ENCODE results near the gene MGLL. TPM values are rescaled to one million over a fixed set of nuclear protein-coding genes. Genes with fewer than 3 reads are reported as not detected.

The MGLL gene
- total RNA-seq, 2 experiments from 2014 or later, result 2.1 to 3.6 TPM

GRCh38 chr3:127767126-127767525 is 55.2 kb downstream of the MGLL start:
- Mint-ChIP-seq H3K27ac (no peak overlapping the region), H3K27me3 (peaks cover 5% of the 10 kb centered on the region), H3K36me3 (no peaks in the 10 kb centered on the region), H3K4me1 (peaks cover 14% of the 10 kb centered on the region), H3K9me3 (peaks cover 2% of the 10 kb centered on the region), H3K4me3 (no peak overlapping the region)
- ATAC-seq (ENCODE audit: low read depth), result no peak
- POLR2A ChIA-PET, result no interaction called here
- no peak for DNase-seq

GRCh38 chr3:127765735-127766134 is 56.6 kb downstream of the MGLL start:
- Mint-ChIP-seq H3K27me3 (peaks cover 5% of the 10 kb centered on the region), H3K4me1 (peaks cover 17% of the 10 kb centered on the region), H3K27ac (no peak overlapping the region), H3K9me3 (peaks cover 2% of the 10 kb centered on the region), H3K36me3 (no peaks in the 10 kb centered on the region), H3K4me3 (no peak overlapping the region)
- ATAC-seq (ENCODE audit: low read depth) (no peak), DNase-seq (no peak)
- POLR2A ChIA-PET, result no interaction called here

- POLR2A ChIA-PET, result no interaction called here
- DNase-seq (no peak), ATAC-seq (ENCODE audit: low read depth) (no peak)
- H3K27me3 Mint-ChIP-seq, result peaks cover 6% of the 10 kb centered on the region
- no peak overlapping the region for H3K27ac Mint-ChIP-seq
- H3K4me3 Mint-ChIP-seq, result no peak overlapping the region
- H3K9me3 Mint-ChIP-seq, result peaks cover 2% of the 10 kb centered on the region
- peaks cover 17% of the 10 kb centered on the region for H3K4me1 Mint-ChIP-seq
- no peaks in the 10 kb centered on the region for H3K36me3 Mint-ChIP-seq
Measured at GRCh38 chr3:127764841-127765362, 57.4 kb downstream of the MGLL start.

GRCh38 chr3:127764301-127764700 is 58.0 kb downstream of the MGLL start:
- Mint-ChIP-seq H3K27ac (no peak overlapping the region), H3K36me3 (no peaks in the 10 kb centered on the region), H3K9me3 (peaks cover 2% of the 10 kb centered on the region), H3K27me3 (peaks cover 6% of the 10 kb centered on the region), H3K4me3 (no peak overlapping the region), H3K4me1 (peaks cover 17% of the 10 kb centered on the region)
- ATAC-seq (ENCODE audit: low read depth), result no peak
- POLR2A ChIA-PET, result no interaction called here
- DNase-seq, result no peak

- Mint-ChIP-seq H3K27me3 (peaks cover 6% of the 10 kb centered on the region), H3K4me3 (no peak overlapping the region), H3K9me3 (peaks cover 2% of the 10 kb centered on the region), H3K27ac (no peak overlapping the region), H3K36me3 (no peaks in the 10 kb centered on the region), H3K4me1 (peaks cover 17% of the 10 kb centered on the region)
- DNase-seq, result no peak
- no peak for ATAC-seq (ENCODE audit: low read depth)
- POLR2A ChIA-PET, result no interaction called here
Measured at GRCh38 chr3:127763816-127764215, 58.5 kb downstream of the MGLL start.

- H3K36me3 Mint-ChIP-seq, result no peaks in the 10 kb centered on the region
- peaks cover 2% of the 10 kb centered on the region for H3K9me3 Mint-ChIP-seq
- POLR2A ChIA-PET, result no interaction called here
- H3K27me3 Mint-ChIP-seq, result peaks cover 6% of the 10 kb centered on the region
- ATAC-seq (ENCODE audit: low read depth) (no peak), DNase-seq (no peak)
- no peak overlapping the region for H3K27ac Mint-ChIP-seq
- H3K4me3 Mint-ChIP-seq, result no peak overlapping the region
- H3K4me1 Mint-ChIP-seq, result peaks cover 17% of the 10 kb centered on the region
Measured at GRCh38 chr3:127763337-127763736, 59.0 kb downstream of the MGLL start.

GRCh38 chr3:127762787-127763105 is 59.6 kb downstream of the MGLL start:
- Mint-ChIP-seq H3K36me3 (no peaks in the 10 kb centered on the region), H3K4me3 (no peak overlapping the region), H3K9me3 (peaks cover 2% of the 10 kb centered on the region), H3K27me3 (peaks cover 6% of the 10 kb centered on the region), H3K4me1 (peaks cover 17% of the 10 kb centered on the region), H3K27ac (peak overlapping the region; percentile 55)
- ATAC-seq (ENCODE audit: low read depth), result no peak
- POLR2A ChIA-PET, result interaction anchor here (0.9 kb wide), 1 partner anchor 91 kb away, joined by 3 read pairs; no protein-coding TSS in a partner anchor
- no peak for DNase-seq

GRCh38 chr3:127762077-127762786 is 60.1 kb downstream of the MGLL start:
- Mint-ChIP-seq H3K9me3 (peaks cover 2% of the 10 kb centered on the region), H3K4me1 (peaks cover 17% of the 10 kb centered on the region), H3K27me3 (peaks cover 6% of the 10 kb centered on the region), H3K36me3 (no peaks in the 10 kb centered on the region), H3K27ac (peak overlapping the region; percentile 55), H3K4me3 (no peak overlapping the region)
- POLR2A ChIA-PET, result interaction anchor here (0.9 kb wide), 1 partner anchor 91 kb away, joined by 3 read pairs; no protein-coding TSS in a partner anchor
- ATAC-seq (ENCODE audit: low read depth) (peak; percentile 65), DNase-seq (no peak)

- Mint-ChIP-seq H3K27me3 (peaks cover 2% of the 10 kb centered on the region), H3K4me1 (peaks cover 17% of the 10 kb centered on the region), H3K9me3 (no peaks in the 10 kb centered on the region), H3K27ac (peak overlapping the region; percentile 52), H3K4me3 (no peak overlapping the region), H3K36me3 (no peaks in the 10 kb centered on the region)
- ATAC-seq (ENCODE audit: low read depth) (peak; percentile 29), DNase-seq (no peak)
- POLR2A ChIA-PET, result no interaction called here
Measured at GRCh38 chr3:127761441-127761801, 60.9 kb downstream of the MGLL start.

- H3K36me3 Mint-ChIP-seq, result no peaks in the 10 kb centered on the region
- H3K4me1 Mint-ChIP-seq, result peaks cover 17% of the 10 kb centered on the region
Measured at GRCh38 chr3:127760791-127761440, 61.4 kb downstream of the MGLL start.

GRCh38 chr3:127760361-127760760 is 62.0 kb downstream of the MGLL start:
- DNase-seq (no peak), ATAC-seq (ENCODE audit: low read depth) (no peak)
- Mint-ChIP-seq H3K27me3 (peaks cover 2% of the 10 kb centered on the region), H3K36me3 (no peaks in the 10 kb centered on the region), H3K9me3 (no peaks in the 10 kb centered on the region), H3K27ac (no peak overlapping the region), H3K4me3 (no peak overlapping the region), H3K4me1 (peaks cover 17% of the 10 kb centered on the region)
- POLR2A ChIA-PET, result no interaction called here

More at GRCh38 chr3:127760791-127761440, 61.4 kb downstream of the MGLL start:
- POLR2A ChIA-PET, result no interaction called here
- DNase-seq, result no peak
- H3K9me3 Mint-ChIP-seq, result no peaks in the 10 kb centered on the region
- no peak for ATAC-seq (ENCODE audit: low read depth)
- no peak overlapping the region for H3K27ac Mint-ChIP-seq
- H3K4me3 Mint-ChIP-seq, result no peak overlapping the region
- H3K27me3 Mint-ChIP-seq, result peaks cover 2% of the 10 kb centered on the region

GRCh38 chr3:127759826-127760225 is 62.5 kb downstream of the MGLL start:
- Mint-ChIP-seq H3K4me1 (peaks cover 15% of the 10 kb centered on the region), H3K27me3 (peaks cover 6% of the 10 kb centered on the region), H3K4me3 (no peak overlapping the region), H3K27ac (no peak overlapping the region), H3K9me3 (no peaks in the 10 kb centered on the region), H3K36me3 (no peaks in the 10 kb centered on the region)
- DNase-seq (no peak), ATAC-seq (ENCODE audit: low read depth) (no peak)
- POLR2A ChIA-PET, result no interaction called here

GRCh38 chr3:127758013-127758412 is 64.3 kb downstream of the MGLL start:
- Mint-ChIP-seq H3K4me3 (no peak overlapping the region), H3K9me3 (no peaks in the 10 kb centered on the region), H3K4me1 (peaks cover 22% of the 10 kb centered on the region), H3K27me3 (peaks cover 10% of the 10 kb centered on the region), H3K36me3 (no peaks in the 10 kb centered on the region), H3K27ac (no peak overlapping the region)
- no peak for ATAC-seq (ENCODE audit: low read depth)
- POLR2A ChIA-PET, result no interaction called here
- DNase-seq, result no peak

GRCh38 chr3:127755305-127755681 is 67.0 kb downstream of the MGLL start:
- ATAC-seq (ENCODE audit: low read depth) (no peak), DNase-seq (no peak)
- H3K36me3 Mint-ChIP-seq, result no peaks in the 10 kb centered on the region
- H3K27ac Mint-ChIP-seq, result no peak overlapping the region
- H3K4me1 Mint-ChIP-seq, result peaks cover 13% of the 10 kb centered on the region
- H3K27me3 Mint-ChIP-seq, result peaks cover 16% of the 10 kb centered on the region
- H3K9me3 Mint-ChIP-seq, result no peaks in the 10 kb centered on the region
- POLR2A ChIA-PET, result no interaction called here
- H3K4me3 Mint-ChIP-seq, result no peak overlapping the region

Measured in activated naive CD8-positive, alpha-beta T cell treated with anti-CD3 and anti-CD28 coated beads, Interleukin-2, amount 10 ng/mL, durations not matched to agents 7 days and 5 days (primary cell).